Ascending aorta (tissue), 2 donors: ENCODE data around the gene NUMBL. TPM values are rescaled to one million over a fixed set of nuclear protein-coding genes. Genes with fewer than 3 reads are reported as not detected.

Source experiments
- DNase-seq, 2 donors: peaks; one replicate each; pipeline ENCODE4 v3.0.0-alpha.2; 2019; ENCODE audit warnings: low spot score in 2 of 2
- H3K27ac ChIP-seq, 2 donors: fragments of 200-600 bp; sonication (generic); one replicate each; pipeline ENCODE4 v1.5.1; 2016 to 2017; ENCODE audit warnings: mild to moderate bottlenecking in 1 of 2
- H3K27me3 ChIP-seq: fragments of 200-600 bp; sonication (generic); one replicate; pipeline ENCODE4 v1.5.1; 2017
- H3K36me3 ChIP-seq, 2 donors: fragments of 200-600 bp; sonication (generic); one replicate each; pipeline ENCODE4 v1.5.1; 2016
- H3K4me1 ChIP-seq, 2 donors: fragments of 200-600 bp; sonication (generic); one replicate each; pipeline ENCODE4 v1.5.1; 2016 to 2017; ENCODE audit warnings: mild to moderate bottlenecking in 1 of 2
- H3K4me3 ChIP-seq, 2 donors: fragments of 200-600 bp; sonication (generic); one replicate each; pipeline ENCODE4 v1.5.1; 2016 to 2017; ENCODE audit warnings: mild to moderate bottlenecking in 1 of 2
- H3K9me3 ChIP-seq, 2 donors: fragments of 200-600 bp; sonication (generic); one replicate each; pipeline ENCODE4 v1.5.1; 2016
- intact Hi-C: fragments of 100-400 bp; cut with DNase I; formaldehyde crosslinking; loops from one replicate; pipeline ENCODE4 v1.15.1; 2023
- total RNA-seq: library from RNA; depleted of rRNA; stranded (reverse); fragments of >200 nt; gene quantifications from one replicate; pipeline ENCODE4 v1.1.0, GENCODE V29; 2016
- TF ChIP-seq, protein P1 (sequence below), 3 experiments: fragments of 200-600 bp in 2 of 3; fragments of 450-650 bp in 1 of 3; sonication (generic) in 2 of 3; IDR thresholded peaks; one replicate each; pipeline ENCODE4 v1.5.1; 2016 to 2019; ENCODE audit warnings: antibody characterized with exemption in 3 of 3, mild to moderate bottlenecking in 1 of 3, moderate library complexity in 1 of 3

The NUMBL gene
- total RNA-seq, 1 donor from 2014 or later = 360 TPM

DNA sequence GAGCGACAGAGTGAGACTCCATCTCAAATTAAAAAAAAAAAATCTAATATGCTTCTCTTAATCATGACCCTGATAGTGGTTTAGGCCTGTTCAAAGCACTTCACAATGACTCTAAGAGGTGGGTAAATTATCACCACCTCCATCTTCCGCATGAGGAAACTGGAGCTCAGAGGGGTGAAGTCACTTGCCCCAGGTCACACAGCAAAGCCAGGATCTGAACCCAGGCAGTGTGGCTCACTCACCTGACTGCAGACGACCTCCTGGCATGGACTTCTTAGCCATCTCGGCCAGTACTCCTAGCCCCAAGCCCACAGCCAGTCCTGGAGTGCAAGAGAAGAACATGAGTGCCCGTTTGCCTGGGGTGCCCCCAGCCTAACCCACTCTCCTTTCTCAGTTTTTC, 19.4 kb upstream of the NUMBL start:
- Histone ChIP-seq H3K9me3 (no peaks in the 10 kb centered on the region), H3K27ac (no peak overlapping the region), H3K4me1 (peaks cover 0 to 10% of the 10 kb centered on the region in 2 donors), H3K27me3 (no peaks in the 10 kb centered on the region), H3K4me3 (no peak overlapping the region), H3K36me3 (peaks cover 46 to 54% of the 10 kb centered on the region in 2 donors)
- intact Hi-C loops = loop anchor here (10.0 kb wide), 1 partner anchor 1305 kb away; the partner anchor contains the start of gene ZFP36
- TF ChIP-seq, protein P1, sequence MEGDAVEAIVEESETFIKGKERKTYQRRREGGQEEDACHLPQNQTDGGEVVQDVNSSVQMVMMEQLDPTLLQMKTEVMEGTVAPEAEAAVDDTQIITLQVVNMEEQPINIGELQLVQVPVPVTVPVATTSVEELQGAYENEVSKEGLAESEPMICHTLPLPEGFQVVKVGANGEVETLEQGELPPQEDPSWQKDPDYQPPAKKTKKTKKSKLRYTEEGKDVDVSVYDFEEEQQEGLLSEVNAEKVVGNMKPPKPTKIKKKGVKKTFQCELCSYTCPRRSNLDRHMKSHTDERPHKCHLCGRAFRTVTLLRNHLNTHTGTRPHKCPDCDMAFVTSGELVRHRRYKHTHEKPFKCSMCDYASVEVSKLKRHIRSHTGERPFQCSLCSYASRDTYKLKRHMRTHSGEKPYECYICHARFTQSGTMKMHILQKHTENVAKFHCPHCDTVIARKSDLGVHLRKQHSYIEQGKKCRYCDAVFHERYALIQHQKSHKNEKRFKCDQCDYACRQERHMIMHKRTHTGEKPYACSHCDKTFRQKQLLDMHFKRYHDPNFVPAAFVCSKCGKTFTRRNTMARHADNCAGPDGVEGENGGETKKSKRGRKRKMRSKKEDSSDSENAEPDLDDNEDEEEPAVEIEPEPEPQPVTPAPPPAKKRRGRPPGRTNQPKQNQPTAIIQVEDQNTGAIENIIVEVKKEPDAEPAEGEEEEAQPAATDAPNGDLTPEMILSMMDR (IDR thresholded peaks at IDR 0.05) = no peak
- no peak for DNase-seq

DNA sequence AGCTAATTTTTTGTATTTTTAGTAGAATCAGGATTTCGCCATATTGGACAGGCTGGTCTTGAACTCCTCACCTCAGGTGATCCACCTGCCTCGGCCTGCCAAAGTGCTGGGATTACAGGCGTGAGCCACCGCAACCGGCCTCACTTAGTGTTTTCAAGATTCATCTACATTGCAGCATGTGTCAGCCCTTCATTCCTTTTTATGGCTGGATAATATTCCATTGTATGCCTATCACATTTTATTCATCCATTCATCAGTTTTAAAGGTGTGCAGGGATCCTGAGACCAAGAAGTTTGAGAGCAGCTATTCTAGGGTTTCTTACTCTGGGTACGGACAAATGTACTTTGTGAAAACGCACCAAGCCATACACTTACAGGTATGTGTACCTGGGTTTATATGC, 17.2 kb upstream of the NUMBL start:
- no peak for DNase-seq
- H3K4me1 ChIP-seq = no peaks in the 10 kb centered on the region
- no peak overlapping the region for H3K27ac ChIP-seq
- intact Hi-C loops = no loop called here
- H3K4me3 ChIP-seq = no peak overlapping the region
- TF ChIP-seq, protein P1 (IDR thresholded peaks at IDR 0.05) = no peak
- H3K36me3 ChIP-seq = peaks cover 68 to 72% of the 10 kb centered on the region in 2 donors
- H3K9me3 ChIP-seq = no peaks in the 10 kb centered on the region
- no peaks in the 10 kb centered on the region for H3K27me3 ChIP-seq

DNA sequence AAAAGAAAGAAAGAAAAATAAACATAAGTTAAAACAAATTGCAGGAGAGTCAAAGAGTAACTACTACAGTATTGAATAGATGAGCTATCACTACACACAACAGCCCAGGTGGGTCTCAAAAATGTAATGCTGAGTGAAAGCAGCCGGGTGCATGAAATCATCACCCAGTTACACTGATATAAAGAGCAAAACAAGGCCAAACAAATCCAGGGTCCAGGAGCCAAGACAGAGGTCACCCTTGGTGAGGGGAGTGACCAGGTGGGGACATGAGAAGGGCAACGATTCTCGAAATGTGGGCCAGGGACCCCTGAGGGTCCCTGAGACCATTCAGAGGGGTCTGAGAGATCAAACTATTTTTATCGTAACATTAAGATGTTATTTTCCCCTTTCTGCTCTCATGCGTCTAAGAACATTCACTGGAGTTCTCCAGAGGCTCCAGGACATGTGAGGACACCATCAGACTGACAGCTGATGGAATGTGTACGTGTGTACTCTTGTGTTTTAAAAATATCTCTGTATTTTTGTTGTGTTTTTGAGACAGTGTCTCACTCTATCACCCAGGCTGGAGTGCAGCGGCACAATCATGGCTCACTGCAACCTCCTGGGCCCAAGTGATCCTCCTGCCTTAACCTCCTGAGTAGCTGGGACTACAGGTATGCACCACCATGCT, 15.6 kb upstream of the NUMBL start:
- peak overlapping the region in 1 of 2 donors; percentile 2 for H3K27ac ChIP-seq
- no peaks in the 10 kb centered on the region for H3K27me3 ChIP-seq
- TF ChIP-seq, protein P1 (IDR thresholded peaks at IDR 0.05) = no peak
- H3K36me3 ChIP-seq = peaks cover 76 to 81% of the 10 kb centered on the region in 2 donors
- no peak overlapping the region for H3K4me3 ChIP-seq
- no peaks in the 10 kb centered on the region for H3K4me1 ChIP-seq
- no peak for DNase-seq
- intact Hi-C loops = no loop called here
- H3K9me3 ChIP-seq = no peaks in the 10 kb centered on the region

DNA sequence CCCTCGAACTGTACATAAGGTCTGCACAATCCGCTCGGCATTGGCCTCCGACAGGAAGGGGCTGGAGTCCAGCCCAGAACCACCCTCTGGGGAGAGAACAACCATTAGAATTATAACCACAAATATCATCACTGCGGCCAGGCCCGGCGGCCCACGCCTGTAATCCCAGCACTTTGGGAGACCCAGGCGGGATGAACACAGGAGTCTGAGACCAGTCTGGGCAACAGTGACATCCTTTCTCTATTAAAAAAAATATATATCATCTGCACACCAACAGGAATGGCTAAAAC, 14.9 kb upstream of the NUMBL start:
- Histone ChIP-seq H3K4me1 (no peaks in the 10 kb centered on the region), H3K27ac (peak overlapping the region in 1 of 2 donors; percentile 2), H3K36me3 (peaks cover 77 to 83% of the 10 kb centered on the region in 2 donors), H3K27me3 (no peaks in the 10 kb centered on the region), H3K4me3 (no peak overlapping the region), H3K9me3 (no peaks in the 10 kb centered on the region)
- TF ChIP-seq, protein P1 (IDR thresholded peaks at IDR 0.05) = no peak
- DNase-seq = no peak
- intact Hi-C loops = no loop called here

DNA sequence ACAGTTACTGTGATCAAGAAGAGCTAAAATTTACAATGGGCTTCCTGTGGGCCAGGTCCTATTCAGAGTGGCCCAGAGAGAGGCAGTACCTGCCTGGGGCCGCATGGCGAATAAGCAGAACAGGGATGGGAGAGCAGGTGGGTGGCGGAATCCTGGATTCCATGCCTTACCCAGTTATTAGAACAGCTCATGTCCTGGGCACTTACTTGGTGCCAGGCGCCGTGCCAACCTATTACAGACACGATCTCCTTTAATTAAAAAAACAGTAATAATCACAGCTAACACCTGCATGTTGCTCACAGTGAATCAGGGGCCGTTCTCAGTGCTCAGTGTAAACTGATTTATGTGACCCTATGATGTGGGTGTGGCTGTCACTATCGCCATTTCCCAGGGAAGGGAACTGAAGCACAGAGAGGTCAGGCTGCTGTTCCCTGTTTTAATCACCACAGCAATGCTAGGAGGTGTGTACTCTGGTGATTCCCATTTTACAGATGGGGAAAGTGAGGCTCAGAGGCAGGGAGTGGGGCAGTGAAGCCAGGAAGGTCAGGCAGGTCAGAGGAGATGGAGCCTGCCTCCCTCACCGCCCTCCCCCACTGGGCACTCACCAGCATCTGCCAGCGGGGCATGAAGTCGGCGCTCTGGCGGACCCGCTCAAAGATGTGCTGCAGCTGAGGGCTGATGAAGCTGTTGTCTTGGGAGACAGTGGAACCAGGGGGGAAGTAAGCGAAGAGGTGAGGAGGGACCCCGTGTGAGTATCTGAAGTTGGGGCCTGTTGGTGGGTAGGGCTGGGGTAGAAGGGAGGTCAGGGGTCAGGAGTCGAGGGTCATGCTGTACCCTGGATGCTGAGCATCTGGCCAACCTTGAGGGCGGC, 14.3 kb upstream of the NUMBL start:
- TF ChIP-seq, protein P1 (IDR thresholded peaks at IDR 0.05) = no peak
- Histone ChIP-seq H3K4me1 (no peaks in the 10 kb centered on the region), H3K36me3 (peaks cover 79 to 88% of the 10 kb centered on the region in 2 donors), H3K27me3 (no peaks in the 10 kb centered on the region), H3K27ac (no peak overlapping the region), H3K9me3 (no peaks in the 10 kb centered on the region), H3K4me3 (no peak overlapping the region)
- no peak for DNase-seq
- intact Hi-C loops = no loop called here
